NOMO-1 treated with dmso at 0.1 percent for 144 hours (cell line): ENCODE measurements around the gene FLNC.
A peak's percentile ranks its signal among the peaks of the same experiment; 100 is the strongest.

Experiments used
- DNase-seq: peaks from one replicate; lab custom pipeline; 2025; ENCODE audit not compliant: unreplicated experiment; lab: John Stamatoyannopoulos, UW

Gene FLNC

GRCh38 chr7:128878226-128879105 is 48.3 kb downstream of the FLNC start:
- no peak for DNase-seq

GRCh38 chr7:128879461-128879938 is 49.3 kb downstream of the FLNC start:
- DNase-seq: no peak

GRCh38 chr7:128879939-128880746 is 49.9 kb downstream of the FLNC start:
- DNase-seq: no peak

GRCh38 chr7:128880791-128881457 is 50.7 kb downstream of the FLNC start:
- no peak for DNase-seq

GRCh38 chr7:128881458-128882125 is 51.4 kb downstream of the FLNC start:
- no peak for DNase-seq

GRCh38 chr7:128882134-128882533 is 51.9 kb downstream of the FLNC start:
- no peak for DNase-seq

GRCh38 chr7:128883622-128884448 is 53.6 kb downstream of the FLNC start:
- DNase-seq: peak; percentile 28

GRCh38 chr7:128884561-128885369 is 54.6 kb downstream of the FLNC start:
- no peak for DNase-seq

- DNase-seq: no peak
These were observed 55.4 kb downstream of the FLNC start for GRCh38 chr7:128885370-128886187.

- DNase-seq: no peak
These were observed 56.4 kb downstream of the FLNC start for GRCh38 chr7:128886391-128887168.

GRCh38 chr7:128887169-128888038 is 57.2 kb downstream of the FLNC start:
- no peak for DNase-seq

- DNase-seq: no peak
These were observed 58.0 kb downstream of the FLNC start for GRCh38 chr7:128888039-128888755.

- DNase-seq: no peak
These were observed 58.5 kb downstream of the FLNC start for GRCh38 chr7:128888756-128889095.

- no peak for DNase-seq
These were observed 58.9 kb downstream of the FLNC start for GRCh38 chr7:128889121-128889520.

- no peak for DNase-seq
These were observed 60.3 kb downstream of the FLNC start for GRCh38 chr7:128890306-128891109.
